Measurements from ENCODE around the gene RNF152.

Gene RNF152

DNA sequence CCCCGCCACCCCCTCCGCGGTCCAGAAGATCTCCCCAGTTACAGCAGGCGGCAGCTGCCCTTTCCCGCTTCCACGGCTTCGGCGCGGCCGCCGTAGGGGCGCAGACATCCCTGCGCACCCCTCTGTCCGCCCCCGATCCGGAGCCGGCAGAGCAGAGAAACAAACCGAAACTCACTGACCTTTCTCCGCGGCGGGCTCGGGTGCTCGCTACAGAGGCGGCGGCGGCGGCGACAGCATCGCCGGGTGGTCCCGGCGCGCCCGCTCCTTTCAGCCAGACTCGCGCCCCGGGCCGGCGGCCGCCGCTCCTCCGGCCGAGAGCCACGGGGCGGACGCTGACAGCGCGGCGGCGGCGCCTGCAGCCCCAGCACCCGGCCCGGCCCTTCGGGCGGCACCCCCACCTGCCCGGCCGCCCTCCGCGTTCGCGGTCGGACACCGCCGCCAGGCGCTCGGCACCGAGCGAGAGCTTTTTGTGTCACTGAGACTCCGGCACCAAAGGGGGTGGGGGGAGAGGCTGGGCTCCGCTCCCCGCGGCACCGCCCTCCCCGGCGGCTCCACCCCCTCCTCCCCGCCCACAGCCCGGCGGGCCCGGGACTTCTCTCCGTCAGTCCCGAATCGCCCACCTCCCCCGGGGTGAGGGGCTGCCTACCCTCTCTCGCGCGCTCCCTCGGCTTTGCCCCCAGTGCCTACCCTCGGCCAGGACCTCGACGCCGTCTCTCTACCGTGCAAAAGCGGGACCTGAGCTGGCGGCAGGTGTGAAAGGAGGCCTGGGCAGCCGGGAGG lies 1.4 kb upstream of the RNF152 start:
- peak; percentile 73 for DNase-seq

- DNase-seq = peak; percentile 49
Measured at GRCh38 chr18:61893309-61893970, 633 bp upstream of the RNF152 start.

DNA sequence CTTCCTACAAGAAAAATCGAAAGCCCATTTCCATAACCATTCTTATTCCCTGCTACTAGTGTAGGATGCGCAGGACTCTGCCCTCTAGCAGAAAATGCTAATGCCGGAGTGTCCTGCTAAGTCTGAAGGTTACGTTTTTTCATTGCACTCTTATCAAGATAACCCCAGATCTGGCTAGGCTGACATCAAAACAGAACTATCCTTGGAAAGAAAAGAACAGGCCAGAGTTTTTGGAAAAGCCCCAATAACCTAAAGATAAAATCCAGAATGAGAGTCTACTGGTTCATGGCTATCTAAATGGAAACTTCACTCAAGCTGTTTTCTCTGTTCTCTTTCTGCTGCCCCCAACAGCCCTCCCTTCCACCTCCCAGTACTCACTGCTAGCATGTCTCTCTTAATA lies 913 bp downstream of the RNF152 start:
- no peak for DNase-seq

DNA sequence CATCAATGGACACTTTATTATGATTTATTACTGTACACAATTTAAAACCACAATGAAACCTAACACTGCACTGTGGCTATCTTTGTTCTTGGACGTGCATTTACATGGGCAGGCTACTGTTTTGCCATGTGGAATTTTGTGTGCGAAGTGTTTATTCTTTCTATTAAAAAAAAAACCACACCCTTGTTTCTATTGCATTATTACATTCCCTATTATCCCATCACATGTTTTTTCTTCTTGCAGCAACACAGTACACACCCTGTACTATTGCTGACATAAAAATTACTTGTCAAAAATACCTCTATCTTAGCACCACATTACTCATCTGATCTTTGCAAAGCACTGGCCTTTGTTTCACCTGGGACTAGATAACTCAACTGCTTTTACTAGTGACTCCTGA lies 1.5 kb downstream of the RNF152 start:
- DNase-seq = no peak

DNA sequence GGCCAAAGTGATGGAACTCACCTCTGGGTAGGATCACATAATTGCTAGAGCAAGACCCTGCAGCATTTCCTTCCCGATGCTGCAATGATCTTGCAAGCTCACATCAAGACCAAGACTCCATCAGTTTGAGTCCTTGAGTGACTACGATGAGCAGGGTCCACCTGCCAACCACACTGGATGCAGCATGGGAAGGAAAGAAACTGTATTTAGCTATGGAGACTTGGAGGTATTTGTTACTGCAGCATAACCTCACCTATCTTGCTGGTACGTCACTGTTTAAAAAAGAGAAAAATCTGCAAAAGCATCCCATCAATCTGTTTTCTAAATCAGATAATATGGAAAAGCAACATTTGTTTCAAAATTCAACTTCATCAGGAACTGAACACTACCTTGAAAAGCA lies 2.5 kb downstream of the RNF152 start:
- DNase-seq = no peak

GRCh38 chr18:61889541-61889940 lies 3.3 kb downstream of the RNF152 start:
- no peak for DNase-seq

GRCh38 chr18:61888622-61889021 lies 4.2 kb downstream of the RNF152 start:
- DNase-seq = no peak

GRCh38 chr18:61887838-61888237 lies 5.0 kb downstream of the RNF152 start:
- no peak for DNase-seq

GRCh38 chr18:61883547-61883946 lies 9.3 kb downstream of the RNF152 start:
- DNase-seq = no peak

DNA sequence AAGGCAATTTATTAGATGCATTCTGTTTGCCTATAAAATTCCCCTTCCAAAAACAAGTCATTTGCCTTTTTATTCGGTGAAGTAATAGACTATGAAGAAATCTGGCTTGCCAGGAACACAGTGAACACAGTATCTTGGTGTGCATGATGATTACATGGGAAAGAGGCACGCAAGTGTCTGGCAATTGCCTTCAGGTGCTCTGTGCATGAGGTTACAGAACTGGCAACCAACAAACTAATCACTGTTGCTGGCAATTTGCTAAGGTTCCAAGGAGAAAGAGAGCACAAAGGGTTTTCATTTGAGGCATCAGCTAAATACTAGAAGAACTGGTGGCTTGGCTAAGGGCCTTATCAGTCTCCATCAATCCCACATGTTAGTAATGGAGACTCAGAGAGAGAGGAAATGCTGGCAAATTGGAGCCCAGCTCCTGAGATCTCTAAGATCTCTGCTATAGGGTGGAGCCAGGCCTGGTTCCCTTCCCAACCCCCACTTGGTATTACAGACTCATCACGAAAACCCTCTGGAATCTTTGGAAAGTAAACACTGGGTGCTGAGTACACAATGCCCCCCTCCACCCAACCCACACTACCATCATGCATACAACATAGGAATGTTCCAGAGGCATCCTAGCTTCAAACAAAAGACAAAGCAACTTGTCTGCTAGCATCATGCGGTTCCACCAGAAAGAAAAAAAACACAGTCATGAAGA lies 10.4 kb downstream of the RNF152 start:
- DNase-seq = no peak

GRCh38 chr18:61876899-61877298 lies 15.9 kb downstream of the RNF152 start:
- no peak for DNase-seq

DNA sequence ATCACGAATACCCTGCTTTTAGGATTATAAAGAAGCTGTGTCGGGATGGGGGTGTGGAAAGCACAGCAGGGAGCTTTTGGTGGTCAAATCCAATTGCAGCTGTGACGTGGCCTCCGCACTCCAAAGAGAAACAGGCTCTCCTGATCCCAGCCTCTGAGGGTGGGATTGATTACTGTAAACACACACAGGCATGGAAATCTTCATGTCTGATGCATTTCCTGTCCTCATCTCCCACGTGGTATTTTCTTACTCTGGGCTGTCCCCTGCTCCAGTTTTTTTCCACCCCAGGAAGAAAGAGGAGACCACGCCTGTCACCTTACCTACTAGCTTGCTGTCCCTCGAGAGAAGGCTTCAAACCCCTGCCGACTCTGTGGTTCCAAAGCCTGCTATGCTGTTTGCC lies 22.7 kb downstream of the RNF152 start:
- no peak for DNase-seq

GRCh38 chr18:61869636-61870035 lies 23.2 kb downstream of the RNF152 start:
- DNase-seq = no peak

DNA sequence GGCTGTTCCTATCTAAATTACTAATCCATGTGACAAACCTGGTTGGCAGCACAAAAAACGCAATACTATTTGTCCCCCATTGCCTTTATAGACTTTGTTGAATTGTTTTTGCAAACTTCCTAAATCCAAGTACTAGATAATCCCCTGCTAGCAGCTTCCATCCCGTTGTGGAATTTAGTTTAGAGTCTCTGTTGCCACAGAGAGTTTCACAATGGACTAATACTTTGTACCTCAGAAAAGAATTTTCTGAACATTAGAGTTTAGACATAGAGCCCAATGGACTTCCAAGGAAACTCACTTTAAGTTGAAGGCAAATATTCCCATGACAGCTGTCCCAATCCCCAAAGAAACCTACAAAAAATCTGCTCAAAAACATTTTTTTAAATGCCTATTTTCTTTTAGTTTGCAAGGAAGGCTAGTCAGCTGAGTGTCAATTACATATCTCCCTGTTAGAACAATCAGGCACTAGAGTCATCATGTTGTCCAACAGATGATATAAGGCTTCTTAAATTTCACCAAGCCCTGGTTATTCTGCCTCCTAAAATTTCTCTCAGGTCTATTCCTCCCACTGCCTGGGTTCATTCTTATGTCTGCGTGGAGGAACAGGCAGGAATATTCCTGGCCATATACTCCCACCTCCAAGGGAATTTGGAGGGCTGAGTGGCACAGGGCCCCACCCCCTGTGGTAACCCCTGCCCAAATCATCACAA lies 27.2 kb downstream of the RNF152 start:
- DNase-seq = no peak

DNA sequence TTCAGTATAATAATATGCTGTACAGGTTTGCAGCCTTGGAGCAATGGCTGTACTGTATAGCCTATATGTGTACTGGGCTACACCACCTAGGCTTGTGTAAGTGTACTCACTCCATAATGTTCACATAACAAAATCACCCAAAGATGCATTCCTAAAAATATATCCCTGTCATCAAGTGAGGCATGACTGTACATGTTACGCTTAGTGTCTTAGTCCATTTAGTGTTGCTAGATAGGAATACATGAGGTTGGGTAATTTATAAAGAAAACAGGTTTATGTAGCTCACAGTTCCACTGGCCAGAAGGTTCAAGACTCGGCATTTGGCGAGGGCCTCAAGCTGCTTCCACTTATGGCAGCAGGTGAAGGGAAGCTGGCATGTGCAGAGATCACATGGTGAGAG lies 31.4 kb downstream of the RNF152 start:
- no peak for DNase-seq

DNA sequence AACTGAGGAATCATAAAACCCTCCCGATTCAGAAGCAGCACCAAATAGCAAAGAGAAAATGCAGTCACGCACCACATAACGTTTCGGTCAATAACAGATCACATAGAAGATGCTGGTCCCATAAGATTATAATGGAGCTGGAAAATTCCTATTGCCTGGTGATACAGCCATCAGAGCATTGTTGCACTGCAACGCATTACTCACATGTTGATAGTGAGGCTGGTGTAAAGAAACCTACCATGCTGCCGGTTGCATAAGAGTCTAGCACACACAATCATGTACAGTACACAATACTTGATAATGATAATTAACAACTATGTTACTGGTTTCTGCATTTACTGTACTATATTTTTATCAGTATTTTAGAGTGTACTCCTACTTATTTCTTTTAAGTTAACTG lies 32.5 kb downstream of the RNF152 start:
- no peak for DNase-seq

DNA sequence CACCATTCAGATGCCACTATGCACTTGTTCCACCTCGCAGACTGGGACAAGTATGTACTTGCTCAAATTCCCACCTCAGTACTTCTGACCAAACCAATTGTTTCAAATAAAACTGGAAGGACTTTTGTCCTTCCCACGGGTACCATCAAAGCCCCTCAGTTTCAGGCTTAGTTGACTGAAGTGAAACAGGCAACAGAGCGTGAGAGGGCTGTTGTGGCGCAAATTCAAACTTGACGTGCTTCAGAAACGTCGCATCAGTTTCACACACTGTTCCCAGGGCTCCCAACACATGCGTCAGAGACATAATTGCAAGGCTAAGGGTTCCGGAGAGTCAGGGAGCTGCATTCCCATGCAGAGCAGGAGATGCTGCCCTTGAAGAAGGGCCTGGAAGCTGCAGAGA lies 33.7 kb downstream of the RNF152 start:
- DNase-seq = no peak

- DNase-seq = no peak
Measured at GRCh38 chr18:61856678-61857077, 36.1 kb downstream of the RNF152 start.

DNA sequence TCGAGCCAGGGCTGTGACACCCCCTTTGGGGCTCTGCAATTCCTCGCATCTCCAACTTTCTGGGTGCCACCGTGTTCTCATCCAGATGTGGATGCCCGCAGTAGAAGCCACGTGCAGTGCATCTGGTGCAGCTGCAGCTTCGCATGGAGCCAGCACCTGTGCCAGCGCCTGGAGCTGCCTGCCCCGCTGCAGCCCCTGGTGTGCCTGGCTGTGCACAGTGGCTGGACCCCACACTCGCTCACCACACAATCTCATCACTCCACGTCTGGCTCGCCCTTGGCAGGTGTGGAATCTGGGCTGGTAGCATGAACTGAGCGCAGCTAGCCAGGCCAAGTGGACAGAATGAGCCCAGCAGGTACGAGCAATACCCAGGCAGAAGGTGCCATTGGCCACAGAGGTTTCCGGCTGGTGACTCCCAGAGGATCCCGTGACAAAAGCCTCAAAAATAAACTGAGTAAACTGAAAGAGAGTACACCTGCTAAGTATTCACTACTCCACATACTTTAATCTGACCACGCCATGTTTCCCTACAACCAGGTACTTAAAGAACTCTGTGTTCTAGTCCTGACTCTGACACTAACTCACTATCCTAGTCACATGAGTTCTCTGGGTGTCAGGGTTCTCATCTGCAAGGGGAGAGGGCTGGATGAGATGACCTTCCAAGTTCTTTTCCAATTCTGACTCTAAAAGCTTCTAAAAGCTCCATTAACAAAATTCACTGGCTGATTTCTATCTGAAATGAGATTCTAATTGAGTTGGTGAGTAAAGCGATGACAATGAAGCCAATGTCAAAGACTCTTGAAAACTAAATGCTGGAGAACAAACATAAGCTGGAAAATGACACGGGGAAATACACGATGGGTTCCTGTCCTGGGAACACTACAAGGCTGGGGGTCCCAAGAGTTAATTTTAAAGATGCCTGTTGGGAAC lies 37.1 kb downstream of the RNF152 start:
- DNase-seq = no peak

GRCh38 chr18:61854578-61855448 lies 38.0 kb downstream of the RNF152 start:
- no peak for DNase-seq

- DNase-seq = no peak
Measured at GRCh38 chr18:61853855-61854254, 39.0 kb downstream of the RNF152 start.

Measured in stimulated activated CD8-positive, alpha-beta memory T cell treated with anti-CD3 and anti-CD28 coated beads, Interleukin-4, amount 100 ng/mL, for 48 hours (primary cell).